Nephron (organoid): ENCODE results near the gene PLXND1.

Source experiments
- H3K27ac Mint-ChIP-seq, 3 experiments: 2 replicates each; pipeline ENCODE4 v1.8.0; 2020; ENCODE audit warnings: mixed read lengths in 3 of 3, mild to moderate bottlenecking in 2 of 3, moderate library complexity in 1 of 3
- H3K27me3 Mint-ChIP-seq: 2 replicates; pipeline ENCODE4 v1.8.0; 2021; ENCODE audit warnings: low read depth, mild to moderate bottlenecking, moderate library complexity, mixed read lengths
- H3K36me3 Mint-ChIP-seq: 2 replicates; pipeline ENCODE4 v1.8.0; 2020; ENCODE audit warnings: low read depth, mixed read lengths
- H3K4me1 Mint-ChIP-seq: 2 replicates; pipeline ENCODE4 v1.8.0; 2020; ENCODE audit warnings: mixed read lengths
- H3K4me3 Mint-ChIP-seq, 3 experiments: 2 replicates each; pipeline ENCODE4 v1.8.0; 2020; ENCODE audit warnings: mild to moderate bottlenecking in 3 of 3, mixed read lengths in 3 of 3, moderate library complexity in 2 of 3
- H3K9me3 Mint-ChIP-seq: 2 replicates; pipeline ENCODE4 v1.8.0; 2020; ENCODE audit warnings: mixed read lengths
- CTCF ChIP-seq, 3 experiments: fragments of 200-600 bp; sonication (generic); IDR thresholded peaks; one replicate each; pipeline ENCODE4 v1.5.0; 2021; ENCODE audit warnings: antibody characterized with exemption in 3 of 3; ENCODE audit not compliant: unreplicated experiment in 3 of 3

The PLXND1 gene

DNA sequence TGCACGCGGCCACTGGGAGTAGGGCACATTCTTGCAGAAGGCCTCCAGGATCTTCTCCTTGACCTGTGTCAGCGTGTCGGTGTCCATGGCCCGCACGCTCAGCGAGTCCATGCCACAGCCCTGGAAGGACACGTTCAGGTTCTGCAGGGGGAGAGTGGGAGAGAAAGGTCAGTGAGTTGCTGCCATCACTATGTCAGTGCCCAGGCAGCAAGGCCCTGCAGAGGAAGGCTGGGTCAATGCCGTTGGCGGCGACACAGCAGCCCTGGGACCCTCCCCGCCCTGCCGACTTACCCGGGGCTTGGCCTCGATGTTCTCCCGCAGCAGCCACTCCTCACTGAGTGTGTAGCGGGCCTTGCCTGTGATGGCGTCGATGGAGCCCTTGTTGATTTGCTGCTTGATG is 43.7 kb downstream of the PLXND1 start:
- Mint-ChIP-seq H3K27me3 (no peaks in the 10 kb centered on the region), H3K9me3 (no peaks in the 10 kb centered on the region), H3K4me1 (peaks cover 38% of the 10 kb centered on the region), H3K4me3 (no peak overlapping the region), H3K36me3 (peaks cover 8% of the 10 kb centered on the region), H3K27ac (peak overlapping the region in 1 of 3 experiments; percentile 84)
- TF ChIP-seq CTCF (IDR thresholded peaks at IDR 0.05; ENCODE audit: unreplicated experiment in 3 of 3) = no peak

- Mint-ChIP-seq H3K4me3 (no peak overlapping the region), H3K27me3 (no peaks in the 10 kb centered on the region), H3K4me1 (peaks cover 41% of the 10 kb centered on the region), H3K9me3 (no peaks in the 10 kb centered on the region), H3K27ac (no peak overlapping the region), H3K36me3 (peaks cover 16% of the 10 kb centered on the region)
- TF ChIP-seq CTCF (IDR thresholded peaks at IDR 0.05; ENCODE audit: unreplicated experiment in 3 of 3) = no peak
These were observed 44.7 kb downstream of the PLXND1 start for GRCh38 chr3:129561619-129562248.

DNA sequence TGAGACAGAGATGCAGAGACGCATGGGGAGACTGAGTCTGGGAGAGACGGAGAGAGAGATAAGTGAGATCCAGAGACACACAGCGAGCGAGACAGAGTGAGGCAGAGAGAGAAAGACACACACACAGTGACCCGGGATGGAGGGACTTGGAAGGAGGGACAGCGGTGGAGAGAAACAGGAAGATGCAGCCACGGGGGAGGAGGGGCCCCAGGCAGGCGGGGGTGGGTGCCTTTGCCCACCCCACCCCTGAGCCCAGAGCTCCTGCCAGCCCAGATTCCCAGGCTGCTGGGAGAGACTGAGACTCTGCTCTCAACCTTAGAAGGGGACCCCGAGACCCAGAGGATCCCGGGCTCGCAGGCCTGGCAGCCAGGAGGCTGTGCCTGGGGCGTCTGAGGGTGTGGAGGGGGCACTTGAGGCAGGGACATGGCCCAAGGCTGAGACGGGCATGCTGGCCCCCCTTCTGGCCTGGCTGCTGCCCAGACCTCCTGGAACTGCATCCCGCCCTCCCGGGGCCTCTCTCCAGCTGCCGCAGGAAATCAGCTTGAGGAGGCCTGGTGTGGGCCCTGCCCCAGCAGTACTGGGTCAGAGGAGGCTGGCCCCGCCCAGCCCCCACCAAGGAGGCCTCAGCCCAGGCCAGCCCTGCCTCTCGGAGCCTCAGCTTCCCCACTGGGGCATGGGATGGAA is 45.4 kb downstream of the PLXND1 start:
- Mint-ChIP-seq H3K36me3 (peaks cover 16% of the 10 kb centered on the region), H3K27me3 (peaks cover 3% of the 10 kb centered on the region), H3K4me3 (peak overlapping the region; percentile 0 to 7 (median 6)), H3K27ac (peak overlapping the region; percentile 89 to 95 (median 93)), H3K9me3 (no peaks in the 10 kb centered on the region), H3K4me1 (peaks cover 38% of the 10 kb centered on the region)
- TF ChIP-seq CTCF (IDR thresholded peaks at IDR 0.05; ENCODE audit: unreplicated experiment in 3 of 3) = no peak

GRCh38 chr3:129560269-129560787 is 46.1 kb downstream of the PLXND1 start:
- Mint-ChIP-seq H3K36me3 (peaks cover 16% of the 10 kb centered on the region), H3K9me3 (no peaks in the 10 kb centered on the region), H3K27ac (peak overlapping the region; percentile 89 to 95 (median 93)), H3K27me3 (peaks cover 3% of the 10 kb centered on the region), H3K4me3 (peak overlapping the region; percentile 0 to 7 (median 6)), H3K4me1 (peaks cover 44% of the 10 kb centered on the region)
- no peak for TF ChIP-seq CTCF (IDR thresholded peaks at IDR 0.05; ENCODE audit: unreplicated experiment in 3 of 3)

DNA sequence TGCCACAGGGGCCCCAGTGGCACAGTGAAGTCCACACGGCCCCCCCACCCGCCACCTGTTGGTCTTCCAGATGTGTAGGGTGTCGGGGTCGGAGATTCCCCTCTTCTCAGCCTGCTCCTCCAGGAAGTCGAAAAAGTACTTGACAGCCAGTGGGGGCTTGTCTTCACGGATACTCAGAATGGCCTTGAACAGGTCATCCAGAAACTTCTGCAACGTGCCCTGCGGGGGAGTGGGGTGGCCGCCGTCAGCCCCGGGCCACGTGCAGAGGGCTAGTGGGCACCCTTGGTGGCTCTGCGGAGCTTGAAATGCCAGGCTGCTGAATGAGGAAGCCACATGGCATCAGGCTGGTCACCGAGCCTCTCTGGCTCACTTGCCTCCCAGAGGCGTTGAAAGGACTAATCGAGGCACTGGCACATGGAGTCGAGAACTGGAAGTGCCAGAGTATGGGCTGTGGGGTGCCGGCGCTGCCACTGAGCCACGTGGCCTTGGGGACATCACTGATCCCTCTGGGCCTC is 46.9 kb downstream of the PLXND1 start:
- TF ChIP-seq CTCF (IDR thresholded peaks at IDR 0.05; ENCODE audit: unreplicated experiment in 3 of 3) = no peak
- no peaks in the 10 kb centered on the region for H3K9me3 Mint-ChIP-seq
- peaks cover 16% of the 10 kb centered on the region for H3K36me3 Mint-ChIP-seq
- no peak overlapping the region for H3K27ac Mint-ChIP-seq
- peaks cover 47% of the 10 kb centered on the region for H3K4me1 Mint-ChIP-seq
- H3K27me3 Mint-ChIP-seq = peaks cover 3% of the 10 kb centered on the region
- no peak overlapping the region for H3K4me3 Mint-ChIP-seq
